Activated naive CD8-positive, alpha-beta T cell treated with anti-CD3 and anti-CD28 coated beads for 36 hours (primary cell): ENCODE data around the gene UBXN6. TPM values are rescaled to one million over a fixed set of nuclear protein-coding genes. Genes with fewer than 3 reads are reported as not detected.

ENCODE experiments used
- DNase-seq: peaks from one replicate; pipeline ENCODE4 v3.0.0; 2021
- H3K27ac Mint-ChIP-seq: one replicate; pipeline ENCODE4 v1.8.0; 2022; ENCODE audit warnings: mild to moderate bottlenecking, moderate library complexity, mixed read lengths
- H3K27me3 Mint-ChIP-seq: one replicate; pipeline ENCODE4 v1.8.0; 2022; ENCODE audit warnings: mild to moderate bottlenecking, mixed read lengths
- H3K36me3 Mint-ChIP-seq: one replicate; pipeline ENCODE4 v1.8.0; 2021; ENCODE audit warnings: mild to moderate bottlenecking, mixed read lengths
- H3K4me1 Mint-ChIP-seq: one replicate; pipeline ENCODE4 v1.8.0; 2021; ENCODE audit warnings: mixed read lengths
- H3K4me3 Mint-ChIP-seq: one replicate; pipeline ENCODE4 v1.8.0; 2022; ENCODE audit warnings: mild to moderate bottlenecking, moderate library complexity, mixed read lengths
- H3K9me3 Mint-ChIP-seq: one replicate; pipeline ENCODE4 v1.8.0; 2022; ENCODE audit warnings: mixed read lengths
- total RNA-seq, 2 experiments: library from RNA; stranded (reverse); gene quantifications; one replicate each; pipeline ENCODE4 v1.2.3, GENCODE V29; 2021

UBXN6 gene
- total RNA-seq, 2 experiments from 2014 or later, result 37.0 to 37.8 TPM

- DNase-seq, result no peak
- Mint-ChIP-seq H3K4me1 (peaks cover 42% of the 10 kb centered on the region), H3K36me3 (peaks cover 31% of the 10 kb centered on the region), H3K9me3 (no peaks in the 10 kb centered on the region), H3K4me3 (peak overlapping the region; percentile 95), H3K27me3 (no peaks in the 10 kb centered on the region), H3K27ac (peak overlapping the region; percentile 93)
These were observed 57.8 kb downstream of the UBXN6 start for GRCh38 chr19:4399812-4400134.

GRCh38 chr19:4396949-4397783 lies 60.4 kb downstream of the UBXN6 start:
- Mint-ChIP-seq H3K9me3 (no peaks in the 10 kb centered on the region), H3K27me3 (no peaks in the 10 kb centered on the region), H3K4me3 (no peak overlapping the region), H3K27ac (no peak overlapping the region), H3K36me3 (peaks cover 17% of the 10 kb centered on the region), H3K4me1 (peaks cover 41% of the 10 kb centered on the region)
- no peak for DNase-seq

Other genes starting within 250 kb of the UBXN6 start
- gene EBI3, start 228.3 kb downstream of the UBXN6 start, total RNA-seq, result 1 to 10 TPM; 6.7 to 8.6 TPM
- gene YJU2, start 210.7 kb downstream of the UBXN6 start, total RNA-seq, result 10 to 100 TPM; 37.6 to 38.5 TPM
- gene SHD, start 178.5 kb downstream of the UBXN6 start, total RNA-seq, result not detected
- gene TMIGD2, start 155.4 kb downstream of the UBXN6 start, total RNA-seq, result 10 to 100 TPM; 12.6 to 14.7 TPM
- 10 to 100 TPM; 21.0 to 21.3 TPM for gene FSD1, start 153.2 kb downstream of the UBXN6 start, total RNA-seq
- 10 to 100 TPM; 12.3 to 13.1 TPM for gene STAP2, start 119.0 kb downstream of the UBXN6 start, total RNA-seq
- gene MPND, start 114.2 kb downstream of the UBXN6 start, total RNA-seq, result 10 to 100 TPM; 15.6 to 18.8 TPM
- gene SH3GL1, start 57.2 kb downstream of the UBXN6 start, total RNA-seq, result 10 to 100 TPM; 40.3 to 41.1 TPM
- gene CHAF1A, start 55.2 kb downstream of the UBXN6 start, total RNA-seq, result 10 to 100 TPM; 76.8 to 77.6 TPM
- gene HDGFL2, start 14.5 kb upstream of the UBXN6 start, total RNA-seq, result 10 to 100 TPM; 45.5 to 47.0 TPM
- not detected for gene PLIN4, start 60.7 kb upstream of the UBXN6 start, total RNA-seq
- under 1 TPM; 0.32 to 0.56 TPM for gene PLIN5, start 77.4 kb upstream of the UBXN6 start, total RNA-seq
- gene LRG1, start 82.2 kb upstream of the UBXN6 start, total RNA-seq, result under 1 TPM; 0.19 to 0.38 TPM
- not detected for gene SEMA6B, start 101.9 kb upstream of the UBXN6 start, total RNA-seq
- gene TNFAIP8L1, start 181.7 kb upstream of the UBXN6 start, total RNA-seq, result 10 to 100 TPM; 10.7 to 11.3 TPM
- gene MYDGF, start 212.5 kb upstream of the UBXN6 start, total RNA-seq, result 10 to 100 TPM; 59.2 to 65.8 TPM